SK-N-SH treated with all-trans-retinoic acid at 6 μM for 48 hours (cell line): ENCODE measurements around the gene DPH3.

Source experiments
- ATAC-seq: fragments of 200-7000 bp; cut with Tn5 transposase; 3 replicates; pipeline ENCODE4 v1.9.1; 2020; ENCODE audit warnings: mild to moderate bottlenecking, moderate library complexity
- ARNTL ChIP-seq: fragments of 450-650 bp; formaldehyde crosslinking; IDR thresholded peaks from 2 replicates; pipeline ENCODE4 v1.5.0; 2020; ENCODE audit warnings: low read depth, mild to moderate bottlenecking, moderate library complexity, borderline replicate concordance
- BACH2 ChIP-seq: fragments of 250-450 bp; sonication (Bioruptor Pico); IDR thresholded peaks from 2 replicates; pipeline ENCODE4 v1.9.0; 2021; ENCODE audit warnings: mild to moderate bottlenecking, borderline replicate concordance
- CREB5 ChIP-seq: fragments of 250-450 bp; sonication (Bioruptor Pico); IDR thresholded peaks from 2 replicates; pipeline ENCODE4 v1.5.1; 2020; ENCODE audit warnings: low read depth, mild to moderate bottlenecking, moderate library complexity
- CSDC2 ChIP-seq: fragments of 250-450 bp; sonication (Bioruptor Pico); IDR thresholded peaks from 2 replicates; pipeline ENCODE4 v1.5.0; 2020; ENCODE audit warnings: mild to moderate bottlenecking, moderate library complexity
- CSRNP3 ChIP-seq: fragments of 250-450 bp; sonication (Bioruptor Pico); IDR thresholded peaks from 2 replicates; pipeline ENCODE4 v1.5.1; 2021; ENCODE audit warnings: mild to moderate bottlenecking, moderate library complexity
- GLIS3 ChIP-seq: fragments of 250-450 bp; sonication (Bioruptor Pico); IDR thresholded peaks from 2 replicates; pipeline ENCODE4 v1.5.0; 2020; ENCODE audit warnings: mild to moderate bottlenecking, moderate library complexity
- ISL1 ChIP-seq: fragments of 250-450 bp; sonication (Bioruptor Pico); IDR thresholded peaks from 2 replicates; pipeline ENCODE4 v2.1.2; 2022; ENCODE audit warnings: mild to moderate bottlenecking, moderate library complexity
- OSR1 ChIP-seq: fragments of 250-450 bp; sonication (Bioruptor Pico); IDR thresholded peaks from 2 replicates; pipeline ENCODE4 v1.8.0; 2022; ENCODE audit warnings: moderate library complexity, mild to moderate bottlenecking, inconsistent platforms
- PATZ1 ChIP-seq: fragments of 250-450 bp; sonication (Bioruptor Pico); IDR thresholded peaks from 2 replicates; pipeline ENCODE4 v1.8.0; 2020; ENCODE audit warnings: mild to moderate bottlenecking, moderate library complexity, borderline replicate concordance
- POU6F1 ChIP-seq: fragments of 250-450 bp; sonication (Bioruptor Pico); IDR thresholded peaks from 2 replicates; pipeline ENCODE4 v1.8.0; 2021; ENCODE audit warnings: low read depth, mild to moderate bottlenecking, moderate library complexity, borderline replicate concordance
- PPARA ChIP-seq: fragments of 250-450 bp; sonication (Bioruptor Pico); IDR thresholded peaks from 2 replicates; pipeline ENCODE4 v1.5.0; 2020; ENCODE audit warnings: mild to moderate bottlenecking, borderline replicate concordance
- RARB ChIP-seq: fragments of 250-450 bp; sonication (Bioruptor Pico); IDR thresholded peaks from 2 replicates; pipeline ENCODE4 v1.8.0; 2021; ENCODE audit warnings: mild to moderate bottlenecking, moderate library complexity
- SNAI2 ChIP-seq: fragments of 250-450 bp; sonication (Bioruptor Pico); IDR thresholded peaks from 2 replicates; pipeline ENCODE4 v1.5.0; 2020; ENCODE audit warnings: mild to moderate bottlenecking, moderate library complexity
- TOX ChIP-seq: fragments of 250-450 bp; sonication (Bioruptor Pico); IDR thresholded peaks from 2 replicates; pipeline ENCODE4 v1.8.0; 2021; ENCODE audit warnings: mild to moderate bottlenecking, moderate library complexity, borderline replicate concordance
- TSHZ2 ChIP-seq: fragments of 250-450 bp; sonication (Bioruptor Pico); IDR thresholded peaks from 2 replicates; pipeline ENCODE4 v1.5.0; 2020; ENCODE audit warnings: mild to moderate bottlenecking, moderate library complexity
- ZC3H10 ChIP-seq: fragments of 250-450 bp; sonication (Bioruptor Pico); IDR thresholded peaks from 2 replicates; pipeline ENCODE4 v1.5.1; 2021; ENCODE audit warnings: mild to moderate bottlenecking, moderate library complexity
- ZFP3 ChIP-seq: fragments of 250-450 bp; sonication (Bioruptor Pico); IDR thresholded peaks from 2 replicates; pipeline ENCODE4 v1.5.0; 2020; ENCODE audit warnings: mild to moderate bottlenecking, moderate library complexity
- ZNF565 ChIP-seq: fragments of 450-650 bp; formaldehyde crosslinking; conservative IDR thresholded peaks from 2 replicates; pipeline ENCODE4 v1.5.0; 2020; ENCODE audit warnings: low read depth, mild to moderate bottlenecking, moderate library complexity

Gene DPH3

GRCh38 chr3:16288664-16289063, 23.9 kb upstream of the DPH3 start (continued):
- no peak for TF ChIP-seq ZFP3 (CRISPR knock-in tag)

GRCh38 chr3:16286751-16287543, 22.2 kb upstream of the DPH3 start:
- no peak for TF ChIP-seq TOX (CRISPR knock-in tag)
- no peak for TF ChIP-seq PATZ1 (CRISPR knock-in tag)
- no peak for TF ChIP-seq ISL1 (CRISPR knock-in tag)
- TF ChIP-seq ARNTL (CRISPR knock-in tag): no peak
- TF ChIP-seq CREB5 (CRISPR knock-in tag): no peak
- TF ChIP-seq CSDC2 (CRISPR knock-in tag): no peak
- no peak for TF ChIP-seq POU6F1
- TF ChIP-seq RARB (CRISPR knock-in tag): no peak
- TF ChIP-seq ZFP3 (CRISPR knock-in tag): no peak
- no peak for TF ChIP-seq ZC3H10 (CRISPR knock-in tag)
- no peak for TF ChIP-seq GLIS3 (CRISPR knock-in tag)
- TF ChIP-seq TSHZ2: no peak
- TF ChIP-seq PPARA (CRISPR knock-in tag): no peak
- TF ChIP-seq SNAI2 (CRISPR knock-in tag): no peak
- no peak for TF ChIP-seq OSR1
- ATAC-seq: no peak

GRCh38 chr3:16286161-16286560, 21.4 kb upstream of the DPH3 start:
- no peak for ATAC-seq
- no peak for TF ChIP-seq ZC3H10 (CRISPR knock-in tag)

- no peak for TF ChIP-seq POU6F1
- no peak for TF ChIP-seq GLIS3 (CRISPR knock-in tag)
- TF ChIP-seq CSRNP3 (CRISPR knock-in tag): no peak
- no peak for TF ChIP-seq ZFP3 (CRISPR knock-in tag)
- no peak for TF ChIP-seq BACH2 (CRISPR knock-in tag)
- TF ChIP-seq CSDC2 (CRISPR knock-in tag): no peak
- TF ChIP-seq TOX (CRISPR knock-in tag): no peak
- TF ChIP-seq CREB5 (CRISPR knock-in tag): no peak
- no peak for TF ChIP-seq ISL1 (CRISPR knock-in tag)
- no peak for TF ChIP-seq ZNF565 (CRISPR knock-in tag)
- no peak for ATAC-seq
Measured at GRCh38 chr3:16284633-16285032, 19.9 kb upstream of the DPH3 start.
